HCT116 (cell line): Measurements from ENCODE around the gene DCST2. TPM values are rescaled to one million over a fixed set of nuclear protein-coding genes. Genes with fewer than 3 reads are reported as not detected.

Source experiments
- ATAC-seq: fragments of 200-7000 bp; cut with Tn5 transposase; 2 replicates; pipeline ENCODE4 v1.9.1; 2020; ENCODE audit warnings: mild to moderate bottlenecking, moderate library complexity
- BruUV-seq: library from RNA; stranded (reverse); fragments of 400-500 nt; replicated peaks from 2 replicates; lab custom pipeline; 2021; lab: Mats Ljungman, UMichigan
- CTCF ChIA-PET: fragments of 300-600 bp; sonication (Branson Sonifier 250); formaldehyde crosslinking; loops from one replicate; lab custom pipeline; 2021; ENCODE audit warnings: antibody characterized with exemption; lab: Charles Lee
- POLR2A ChIA-PET: fragments of 300-600, 350-600 bp; sonication (Branson Sonifier 250); formaldehyde crosslinking; loops from one replicate; lab custom pipeline; 2021; ENCODE audit warnings: antibody characterized with exemption; lab: Charles Lee
- RAD21 ChIA-PET, 2 experiments: fragments of 300-600 bp; sonication (Branson Sonifier 250); formaldehyde crosslinking; loops; one replicate each; lab custom pipeline; 2023; ENCODE audit warnings: low total read pairs in 2 of 2; ENCODE audit not compliant: uncharacterized antibody in 2 of 2, unreplicated experiment in 2 of 2, low non-redundant PET in 1 of 2; lab: Charles Lee
- DNase-seq: peaks from one replicate; pipeline ENCODE4 v3.0.0-alpha.2; 2010; ENCODE audit warnings: low read depth, low spot score
- H2AFZ ChIP-seq: fragments of 200-600 bp; shearing (Covaris generic), sonication (generic); 2 replicates; pipeline ENCODE4 v1.6.1; 2017; ENCODE audit warnings: low read depth, mixed run types, mixed read lengths, antibody characterized with exemption, low read length; ENCODE audit not compliant: poor library complexity, severe bottlenecking
- H3K27ac ChIP-seq: 2 replicates; pipeline ENCODE4 v1.5.1; 2012; ENCODE audit warnings: low read depth, low read length
- H3K27me3 ChIP-seq: fragments of 200-600 bp; sonication (generic); 2 replicates; pipeline ENCODE4 v1.6.1; 2016; ENCODE audit warnings: mixed run types, low read length, mixed read lengths; ENCODE audit not compliant: insufficient read depth
- H3K36me3 ChIP-seq, 2 experiments: fragments of 200-500 bp in 1 of 2; fragments of 200-600 bp in 1 of 2; sonication (Bioruptor generic) in 1 of 2; sonication (generic) in 1 of 2; 2 replicates each; pipeline versions ENCODE4 v1.5.1 to v1.6.1; 2014 to 2016; ENCODE audit warnings: low read length in 2 of 2, inconsistent platforms in 1 of 2, mixed read lengths in 1 of 2, mixed run types in 1 of 2; ENCODE audit not compliant: insufficient read depth in 2 of 2, control insufficient read depth in 1 of 2
- H3K4me1 ChIP-seq, 2 experiments: fragments of 200-600 bp in 1 of 2; sonication (generic) in 1 of 2; 2 replicates each; pipeline versions ENCODE4 v1.5.1 to v1.6.1; 2012 to 2017; ENCODE audit warnings: low read length in 2 of 2, inconsistent platforms in 1 of 2, mild to moderate bottlenecking in 1 of 2, mixed read lengths in 1 of 2, mixed run types in 1 of 2, moderate library complexity in 1 of 2; ENCODE audit not compliant: insufficient read depth in 2 of 2, control insufficient read depth in 1 of 2
- H3K4me2 ChIP-seq: fragments of 200-600 bp; sonication (generic); 2 replicates; pipeline ENCODE4 v1.6.1; 2017; ENCODE audit warnings: mixed run types, low read length, mixed read lengths
- H3K4me3 ChIP-seq, 2 experiments: fragments of 200-600 bp in 1 of 2; sonication (generic) in 1 of 2; replicated peaks in 1 of 2; 2 replicates each; pipeline ENCODE4 v1.5.1; 2011 to 2016; ENCODE audit warnings: low read length in 2 of 2, control low read depth in 1 of 2, low read depth in 1 of 2, mild to moderate bottlenecking in 1 of 2, mixed read lengths in 1 of 2, mixed run types in 1 of 2
- H3K79me2 ChIP-seq: fragments of 200-600 bp; sonication (generic); 2 replicates; pipeline ENCODE4 v1.6.1; 2017; ENCODE audit warnings: mild to moderate bottlenecking, mixed run types, low read length, moderate library complexity, mixed read lengths; ENCODE audit not compliant: insufficient read depth
- H3K9ac ChIP-seq: fragments of 200-600 bp; sonication (generic); 2 replicates; pipeline ENCODE4 v1.6.1; 2016; ENCODE audit warnings: low read length, mixed read lengths
- H3K9me2 ChIP-seq: fragments of 200-600 bp; sonication (generic), shearing (Covaris generic); 2 replicates; pipeline ENCODE4 v1.6.1; 2017; ENCODE audit warnings: mixed run types, mild to moderate bottlenecking, moderate library complexity; ENCODE audit not compliant: insufficient read depth
- H3K9me3 ChIP-seq, 2 experiments: fragments of 200-500 bp in 1 of 2; fragments of 200-600 bp in 1 of 2; sonication (Bioruptor generic) in 1 of 2; sonication (generic) in 1 of 2; 2 replicates each; pipeline ENCODE4 v1.6.1; 2014 to 2017; ENCODE audit warnings: low read length in 2 of 2, mixed read lengths in 2 of 2, inconsistent platforms in 1 of 2, low read depth in 1 of 2, mild to moderate bottlenecking in 1 of 2, mixed run types in 1 of 2, moderate library complexity in 1 of 2; ENCODE audit not compliant: control insufficient read depth in 1 of 2, insufficient read depth in 1 of 2
- H4K20me1 ChIP-seq: fragments of 200-600 bp; sonication (generic), shearing (Covaris generic); 2 replicates; pipeline ENCODE4 v1.6.1; 2017; ENCODE audit warnings: mixed run types, mild to moderate bottlenecking, moderate library complexity; ENCODE audit not compliant: insufficient read depth
- ELF1 ChIP-seq: IDR thresholded peaks from 2 replicates; pipeline ENCODE4 v1.6.1; 2012; ENCODE audit warnings: low read depth, borderline replicate concordance
- EZH2 ChIP-seq: fragments of 200-600 bp; sonication (generic); IDR thresholded peaks from 2 replicates; pipeline ENCODE4 v1.6.1; 2017; ENCODE audit warnings: antibody characterized with exemption, mixed run types
- POLR2AphosphoS5 ChIP-seq: IDR thresholded peaks from 2 replicates; pipeline ENCODE4 v1.6.1; 2011; ENCODE audit warnings: mild to moderate bottlenecking, low read depth, low read length, moderate library complexity
- RAD21 ChIP-seq: IDR thresholded peaks from 2 replicates; pipeline ENCODE4 v1.6.1; 2012; ENCODE audit warnings: low read depth, mild to moderate bottlenecking
- REST ChIP-seq: IDR thresholded peaks from 2 replicates; pipeline ENCODE4 v1.6.1; 2012; ENCODE audit warnings: low read depth
- TCF7L2 ChIP-seq: IDR thresholded peaks from 2 replicates; pipeline ENCODE4 v1.7.0; 2011; ENCODE audit warnings: borderline replicate concordance, inconsistent platforms; ENCODE audit not compliant: insufficient read depth, insufficient read length; ENCODE audit errors: extremely low read depth
- YY1 ChIP-seq: IDR thresholded peaks from 2 replicates; pipeline ENCODE4 v1.6.1; 2011; ENCODE audit warnings: low read length, low read depth, moderate library complexity, mild to moderate bottlenecking; ENCODE audit not compliant: insufficient replicate concordance; ENCODE audit errors: extremely low read depth
- ZFX ChIP-seq: fragments of 450-650 bp; IDR thresholded peaks from 2 replicates; pipeline ENCODE4 v1.6.1; 2017
- intact Hi-C: fragments of 100-400 bp; cut with micrococcal nuclease; formaldehyde crosslinking; loops from 2 replicates; pipeline ENCODE4 v1.10.0; 2022
- total RNA-seq: library from RNA; stranded (reverse); gene quantifications from one replicate; pipeline ENCODE4 v1.2.1, GENCODE V29; 2021; ENCODE audit not compliant: unreplicated experiment

The DCST2 gene
- total RNA-seq, 1 experiment from 2014 or later: 2.0 TPM

- TF ChIP-seq REST: no peak
- TF ChIP-seq ELF1: no peak
- TF ChIP-seq RAD21: no peak
- no peak for TF ChIP-seq EZH2
These were observed 48.1 kb upstream of the DCST2 start (continued) for GRCh38 chr1:155081472-155082300.

GRCh38 chr1:155080312-155081228 lies 47.0 kb upstream of the DCST2 start:
- intact Hi-C loops: loop anchor here (5.0 kb wide), 1 partner anchor 523 kb away; the partner anchor contains the start of gene UBE2Q1
- Histone ChIP-seq H3K79me2 (no peaks in the 10 kb centered on the region; the same call in 1 of the 2 replicates), H3K27me3 (no peaks in the 10 kb centered on the region), H4K20me1 (no peaks in the 10 kb centered on the region), H3K27ac (peak overlapping the region; percentile 53; the same call in 1 of the 2 replicates), H3K4me2 (peak overlapping the region; percentile 99), H2AFZ (no peak overlapping the region), H3K9ac (peak overlapping the region; percentile 81)
- CTCF ChIA-PET: interaction anchor here (0.9 to 1.3 kb wide), 7 partner anchors 11 to 521 kb away, joined by 3 to 4 read pairs (median 3); partner anchors contain the start of genes EFNA4 and KRTCAP2
- no peak for DNase-seq
- BruUV-seq: no TSS peak
- TF ChIP-seq TCF7L2: peak; percentile 69
- 0 out of 2 replicates have a peak, but pooled peaks have one; percentile 14 for TF ChIP-seq ZFX
- no peak for TF ChIP-seq POLR2AphosphoS5
- TF ChIP-seq YY1: no peak
- TF ChIP-seq, all 23 proteins: peak for 2
- H3K9me2 ChIP-seq: no peaks in the 10 kb centered on the region
- POLR2A ChIA-PET: interaction anchor here (1.3 kb wide), 1 partner anchor 17 kb away, joined by 5 read pairs; the partner anchor contains the start of gene EFNA4
- H3K9me3 ChIP-seq: no peaks in the 10 kb centered on the region
- peak overlapping the region; percentile 73 to 90 for H3K4me3 ChIP-seq
- no peaks in the 10 kb centered on the region for H3K36me3 ChIP-seq
- RAD21 ChIA-PET: no interaction called here
- ATAC-seq: no peak
- H3K4me1 ChIP-seq: peaks cover 32 to 67% of the 10 kb centered on the region in 2 experiments
